K562 (cell line): ENCODE measurements around the gene COPS4. TPM values are rescaled to one million over a fixed set of nuclear protein-coding genes. Genes with fewer than 3 reads are reported as not detected.

Source experiments
- ATAC-seq: fragments of 200-7000 bp; cut with Tn5 transposase; 3 replicates; pipeline ENCODE4 v1.9.1; 2020; ENCODE audit warnings: moderate library complexity
- BruUV-seq: library from RNA; stranded (reverse); fragments of 400-500 nt; replicated peaks from 2 replicates; lab custom pipeline; 2021; lab: Mats Ljungman, UMichigan
- CTCF ChIA-PET: fragments of 300-600 bp; formaldehyde crosslinking; extraction: SDS; loops from one replicate; lab custom pipeline; 2021; ENCODE audit warnings: low intra/inter-chr PET ratio; lab: Yijun Ruan, JAX
- POLR2A ChIA-PET: fragments of 300-600, 350-650 bp; sonication (Branson Sonifier 250); formaldehyde crosslinking; extraction: SDS; loops from one replicate; lab custom pipeline; 2021; ENCODE audit warnings: antibody characterized with exemption, inconsistent platforms; lab: Yijun Ruan, JAX
- DNase-seq, 4 experiments: peaks; one replicate each; pipeline versions ENCODE4 v3.0.0 to v3.0.0-alpha.2; 2011 to 2018; ENCODE audit warnings: low spot score in 3 of 4, mixed read lengths in 3 of 4; ENCODE audit errors: extremely low read depth in 1 of 4
- FAIRE-seq: peaks from 2 replicates; lab custom pipeline; 2011; peaks lifted over from hg19 to GRCh38; lab: Jason Lieb, UNC
- H2AFZ ChIP-seq: 2 replicates; pipeline ENCODE4 v1.6.0; 2011; ENCODE audit warnings: low read depth, low read length, control low read depth, inconsistent platforms
- H3K27ac ChIP-seq: fragments of 200-600 bp; 3 replicates; pipeline ENCODE4 v1.8.0; 2011; ENCODE audit warnings: low read depth, mild to moderate bottlenecking, control low read depth, inconsistent platforms, low read length, moderate library complexity, mixed read lengths; ENCODE audit errors: extremely low read depth
- H3K27me3 ChIP-seq, 2 experiments: fragments of 300-600 bp in 1 of 2; 2 replicates in 1 of 2; 3 replicates in 1 of 2; pipeline versions ENCODE4 v1.6.0 to v1.8.0; 2011; ENCODE audit warnings: inconsistent platforms in 2 of 2, low read length in 2 of 2, mild to moderate bottlenecking in 1 of 2, mixed read lengths in 1 of 2, moderate library complexity in 1 of 2; ENCODE audit not compliant: control insufficient read depth in 2 of 2, insufficient read depth in 2 of 2
- H3K36me3 ChIP-seq: fragments of 300-600 bp; 3 replicates; pipeline ENCODE4 v1.8.0; 2011; ENCODE audit warnings: mild to moderate bottlenecking, low read length, inconsistent platforms; ENCODE audit not compliant: control insufficient read depth, insufficient read depth
- H3K4me1 ChIP-seq, 2 experiments: fragments of 200-600 bp in 1 of 2; replicated peaks in 1 of 2; 2 replicates in 1 of 2; 3 replicates in 1 of 2; pipeline versions ENCODE4 v1.5.1 to v1.8.0; 2011; ENCODE audit warnings: inconsistent platforms in 2 of 2, low read length in 2 of 2, mild to moderate bottlenecking in 1 of 2, mixed read lengths in 1 of 2, moderate library complexity in 1 of 2; ENCODE audit not compliant: control insufficient read depth in 2 of 2, insufficient read depth in 2 of 2
- H3K4me2 ChIP-seq: 2 replicates; pipeline ENCODE4 v1.6.1; 2011; ENCODE audit warnings: low read length, control low read depth, inconsistent platforms, mixed read lengths; ENCODE audit not compliant: insufficient read depth
- H3K4me3 ChIP-seq: fragments of 200-600 bp; sonication (generic), shearing (Covaris generic); 2 replicates; pipeline ENCODE4 v1.5.1; 2016; ENCODE audit warnings: control low read depth, inconsistent platforms
- H3K79me2 ChIP-seq: fragments of 200-600 bp; 3 replicates; pipeline ENCODE4 v1.8.0; 2011; ENCODE audit warnings: low read length, inconsistent platforms; ENCODE audit not compliant: control insufficient read depth, insufficient read depth
- H3K9ac ChIP-seq, 2 experiments: 2 replicates each; pipeline versions ENCODE4 v1.6.0 to v1.6.1; 2011; ENCODE audit warnings: low read depth in 2 of 2, low read length in 2 of 2, control low read depth in 1 of 2, inconsistent platforms in 1 of 2, mild to moderate bottlenecking in 1 of 2, mixed read lengths in 1 of 2; ENCODE audit not compliant: insufficient read depth in 1 of 2
- H3K9me1 ChIP-seq: one replicate; pipeline ENCODE4 v1.6.0; 2011; ENCODE audit warnings: inconsistent platforms, mild to moderate bottlenecking, low read length, moderate library complexity; ENCODE audit not compliant: control insufficient read depth, insufficient read depth
- H3K9me3 ChIP-seq: replicated peaks from 2 replicates; pipeline ENCODE4 v1.5.1; 2011; ENCODE audit warnings: low read depth, low read length, inconsistent platforms; ENCODE audit not compliant: control insufficient read depth, insufficient read depth
- H4K20me1 ChIP-seq: replicated peaks from 2 replicates; pipeline ENCODE4 v1.6.1; 2011; ENCODE audit warnings: low read length, inconsistent platforms, mixed read lengths; ENCODE audit not compliant: control insufficient read depth, insufficient read depth
- E2F5 ChIP-seq: sonication (generic); formaldehyde crosslinking; IDR thresholded peaks from 2 replicates; pipeline ENCODE4 v1.8.0; 2022; ENCODE audit warnings: mild to moderate bottlenecking, missing genetic modification reagents
- ELF1 ChIP-seq: fragments of 200-800 bp; sonication (Bioruptor generic); IDR thresholded peaks from 2 replicates; pipeline ENCODE4 v1.6.1; 2016; ENCODE audit warnings: missing genetic modification characterization, missing compliant biosample characterization
- ELK1 ChIP-seq: sonication (generic); formaldehyde crosslinking; IDR thresholded peaks from 2 replicates; pipeline ENCODE4 v1.8.1; 2022; ENCODE audit warnings: missing genetic modification reagents
- GTF2E2 ChIP-seq: fragments of 200-800 bp; sonication (Bioruptor generic); IDR thresholded peaks from 2 replicates; pipeline ENCODE4 v1.6.1; 2016; ENCODE audit warnings: missing genetic modification characterization, missing compliant biosample characterization
- HNRNPL ChIP-seq: fragments of 200-400 bp; formaldehyde crosslinking; IDR thresholded peaks from 2 replicates; pipeline ENCODE4 v1.6.1; 2017; ENCODE audit warnings: low read depth, mild to moderate bottlenecking, low read length
- MCM3 ChIP-seq: fragments of 450-650 bp; IDR thresholded peaks from 2 replicates; pipeline ENCODE4 v1.6.1; 2016
- MTF1 ChIP-seq: fragments of 250-450 bp; sonication (Bioruptor Pico); IDR thresholded peaks from 2 replicates; pipeline ENCODE4 v1.9.0; 2021; ENCODE audit warnings: moderate library complexity, mild to moderate bottlenecking, inconsistent platforms, borderline replicate concordance
- PKNOX1 ChIP-seq: fragments of 450-650 bp; IDR thresholded peaks from 2 replicates; pipeline ENCODE4 v1.6.1; 2016
- PTRF ChIP-seq: fragments of 450-650 bp; IDR thresholded peaks from 2 replicates; pipeline ENCODE4 v1.6.1; 2016; ENCODE audit warnings: mild to moderate bottlenecking, missing genetic modification characterization, missing compliant biosample characterization
- SMARCE1 ChIP-seq: fragments of 450-650 bp; IDR thresholded peaks from 2 replicates; pipeline ENCODE4 v1.7.1; 2016; ENCODE audit warnings: mild to moderate bottlenecking
- ZBTB49 ChIP-seq: sonication (generic); formaldehyde crosslinking; IDR thresholded peaks from 2 replicates; pipeline ENCODE4 v1.8.0; 2022; ENCODE audit warnings: missing genetic modification reagents, mild to moderate bottlenecking, borderline replicate concordance
- ZFPM2 ChIP-seq: fragments of 250-450 bp; sonication (Bioruptor Pico); IDR thresholded peaks from 2 replicates; pipeline ENCODE4 v1.5.1; 2022; ENCODE audit warnings: mild to moderate bottlenecking
- ZNF140 ChIP-seq: fragments of 250-450 bp; sonication (Bioruptor Pico); IDR thresholded peaks from 2 replicates; pipeline ENCODE4 v1.8.0; 2021; ENCODE audit warnings: moderate library complexity, mild to moderate bottlenecking, inconsistent platforms
- ZNF436 ChIP-seq: fragments of 250-450, 450-650 bp; sonication (Bioruptor Pico); formaldehyde crosslinking; IDR thresholded peaks from 2 replicates; pipeline ENCODE4 v1.7.0; 2020; ENCODE audit warnings: mild to moderate bottlenecking
- WGBS: fragments of 100-300 bp; shearing (Covaris generic); methylation state at CpG from one replicate; pipeline ENCODE4 v1.1.6; 2016; ENCODE audit warnings: low coverage, mixed read lengths; ENCODE audit not compliant: insufficient coverage; ENCODE audit errors: missing lambda C conversion rate; 5-methylcytosine and 5-hydroxymethylcytosine counted together
- in situ Hi-C: fragments of 300-500 bp; cut with MboI; formaldehyde crosslinking; loops from 4 replicates; pipeline ENCODE4 v1.15.0; 2018; ENCODE audit warnings: inconsistent platforms, mixed read lengths
- intact Hi-C: fragments of 100-400 bp; cut with micrococcal nuclease; formaldehyde crosslinking; loops from 2 replicates; pipeline ENCODE4 v1.14.2; 2022
- polyA plus RNA-seq, 8 experiments: library from polyadenylated mRNA; depleted of rRNA in 4 of 8; stranded (reverse) in 5 of 8; unstranded in 3 of 8; fragments of >200 nt; fragmentation: Nextera tagmentation in 2 of 8; fragmentation: Illumina TruSeq in 1 of 8; extraction: Ambion mirVana in 2 of 8; extraction: Trizol in 1 of 8; gene quantifications; 2 replicates each; pipeline versions ENCODE4 v1.2.1 to v1.2.3, GENCODE V29; 2011 to 2014; ENCODE audit warnings: inconsistent platforms in 1 of 8, missing spikeins in 1 of 8
- total RNA-seq, 7 experiments: library from RNA; depleted of rRNA in 6 of 7; stranded (reverse); fragments of >200 nt in 6 of 7; fragmentation: Illumina TruSeq in 2 of 7; extraction: Trizol in 2 of 7; gene quantifications; 2 replicates each; pipeline versions ENCODE4 v1.2.1 to v1.2.3, GENCODE V29; 2011 to 2021; ENCODE audit warnings: low replicate concordance in 1 of 7

The COPS4 gene
- total and polyA plus RNA-seq, 9 of the 15 experiments (the other 6 are each of a cell fraction or from before 2014, with no cell fraction given) = 44.7 to 180 (median 70.9) TPM

GRCh38 chr4:83013902-83014301, 21.1 kb upstream of the COPS4 start (continued):
- TF ChIP-seq PKNOX1 = peak; percentile 77

GRCh38 chr4:83019794-83020494, 15.0 kb upstream of the COPS4 start:
- in situ Hi-C loops (no loop called here), intact Hi-C loops (loop anchor here (10.0 kb wide), 1 partner anchor 645 kb away; the partner anchor contains the start of gene HNRNPD)
- peak overlapping the region in 1 of 2 experiments; percentile 40; a peak in 1 of 4 replicates for H3K9ac ChIP-seq
- H3K79me2 ChIP-seq = no peaks in the 10 kb centered on the region
- FAIRE-seq = peak; percentile 86
- no peaks in the 10 kb centered on the region for H4K20me1 ChIP-seq
- ChIA-PET CTCF (no interaction called here), POLR2A (interaction anchor here (0.6 to 0.7 kb wide), 2 partner anchors 15 to 96 kb away, joined by 3 read pairs; partner anchors contain the start of gene COPS4)
- no peaks in the 10 kb centered on the region for H3K36me3 ChIP-seq
- peak overlapping the region; percentile 49 for H2AFZ ChIP-seq
- no peaks in the 10 kb centered on the region for H3K27me3 ChIP-seq
- peak overlapping the region; percentile 29; the same call in 1 of the 2 replicates for H3K4me2 ChIP-seq
- peak overlapping the region; percentile 20; the same call in 2 of the 3 replicates for H3K27ac ChIP-seq
- no peak overlapping the region for H3K4me3 ChIP-seq
- ATAC-seq = peak; percentile 92
- H3K9me1 ChIP-seq = no peaks in the 10 kb centered on the region
- no TSS peak for BruUV-seq
- peaks cover 8% of the 10 kb centered on the region for H3K9me3 ChIP-seq
- H3K4me1 ChIP-seq = peaks cover 2 to 12% of the 10 kb centered on the region in 2 experiments
- WGBS = 39% methylated on average over 3 of the region's 3 CpGs
- peak; percentile 35 to 77 (median 56) for DNase-seq
- TF ChIP-seq ELK1 (CRISPR knock-in tag) = no peak
- no peak for TF ChIP-seq PTRF (tag)
- no peak for TF ChIP-seq ZFPM2
- no peak for TF ChIP-seq ZBTB49 (CRISPR knock-in tag)
- TF ChIP-seq ELF1 (tag) = no peak
- no peak for TF ChIP-seq ZNF140 (CRISPR knock-in tag)
- TF ChIP-seq ZNF436 (CRISPR knock-in tag) = no peak
- TF ChIP-seq MCM3 = no peak
- TF ChIP-seq SMARCE1 = peak; percentile 66; the same call in 1 of the 2 replicates
- TF ChIP-seq HNRNPL = no peak
- TF ChIP-seq GTF2E2 = no peak
- no peak for TF ChIP-seq MTF1 (CRISPR knock-in tag)
- no peak for TF ChIP-seq E2F5 (CRISPR knock-in tag)
